K562 (cell line): ENCODE data around the gene PNMA8C. TPM values are rescaled to one million over a fixed set of nuclear protein-coding genes. Genes with fewer than 3 reads are reported as not detected.

Source experiments
- ATAC-seq: fragments of 200-7000 bp; cut with Tn5 transposase; 3 replicates; pipeline ENCODE4 v1.9.1; 2020; ENCODE audit warnings: moderate library complexity
- BruUV-seq: library from RNA; stranded (reverse); fragments of 400-500 nt; replicated peaks from 2 replicates; lab custom pipeline; 2021; lab: Mats Ljungman, UMichigan
- CTCF ChIA-PET: fragments of 300-600 bp; formaldehyde crosslinking; extraction: SDS; loops from one replicate; lab custom pipeline; 2021; ENCODE audit warnings: low intra/inter-chr PET ratio; lab: Yijun Ruan, JAX
- POLR2A ChIA-PET: fragments of 300-600, 350-650 bp; sonication (Branson Sonifier 250); formaldehyde crosslinking; extraction: SDS; loops from one replicate; lab custom pipeline; 2021; ENCODE audit warnings: antibody characterized with exemption, inconsistent platforms; lab: Yijun Ruan, JAX
- DNase-seq, 4 experiments: peaks; one replicate each; pipeline versions ENCODE4 v3.0.0 to v3.0.0-alpha.2; 2011 to 2018; ENCODE audit warnings: low spot score in 3 of 4, mixed read lengths in 3 of 4; ENCODE audit errors: extremely low read depth in 1 of 4
- FAIRE-seq: peaks from 2 replicates; lab custom pipeline; 2011; peaks lifted over from hg19 to GRCh38; lab: Jason Lieb, UNC
- H2AFZ ChIP-seq: 2 replicates; pipeline ENCODE4 v1.6.0; 2011; ENCODE audit warnings: low read depth, low read length, control low read depth, inconsistent platforms
- H3K27ac ChIP-seq: fragments of 200-600 bp; 3 replicates; pipeline ENCODE4 v1.8.0; 2011; ENCODE audit warnings: low read depth, mild to moderate bottlenecking, control low read depth, inconsistent platforms, low read length, moderate library complexity, mixed read lengths; ENCODE audit errors: extremely low read depth
- H3K27me3 ChIP-seq, 2 experiments: fragments of 300-600 bp in 1 of 2; 2 replicates in 1 of 2; 3 replicates in 1 of 2; pipeline versions ENCODE4 v1.6.0 to v1.8.0; 2011; ENCODE audit warnings: inconsistent platforms in 2 of 2, low read length in 2 of 2, mild to moderate bottlenecking in 1 of 2, mixed read lengths in 1 of 2, moderate library complexity in 1 of 2; ENCODE audit not compliant: control insufficient read depth in 2 of 2, insufficient read depth in 2 of 2
- H3K36me3 ChIP-seq: fragments of 300-600 bp; 3 replicates; pipeline ENCODE4 v1.8.0; 2011; ENCODE audit warnings: mild to moderate bottlenecking, low read length, inconsistent platforms; ENCODE audit not compliant: control insufficient read depth, insufficient read depth
- H3K4me1 ChIP-seq, 2 experiments: fragments of 200-600 bp in 1 of 2; replicated peaks in 1 of 2; 2 replicates in 1 of 2; 3 replicates in 1 of 2; pipeline versions ENCODE4 v1.5.1 to v1.8.0; 2011; ENCODE audit warnings: inconsistent platforms in 2 of 2, low read length in 2 of 2, mild to moderate bottlenecking in 1 of 2, mixed read lengths in 1 of 2, moderate library complexity in 1 of 2; ENCODE audit not compliant: control insufficient read depth in 2 of 2, insufficient read depth in 2 of 2
- H3K4me2 ChIP-seq: 2 replicates; pipeline ENCODE4 v1.6.1; 2011; ENCODE audit warnings: low read length, control low read depth, inconsistent platforms, mixed read lengths; ENCODE audit not compliant: insufficient read depth
- H3K4me3 ChIP-seq: fragments of 200-600 bp; sonication (generic), shearing (Covaris generic); 2 replicates; pipeline ENCODE4 v1.5.1; 2016; ENCODE audit warnings: control low read depth, inconsistent platforms
- H3K79me2 ChIP-seq: fragments of 200-600 bp; 3 replicates; pipeline ENCODE4 v1.8.0; 2011; ENCODE audit warnings: low read length, inconsistent platforms; ENCODE audit not compliant: control insufficient read depth, insufficient read depth
- H3K9ac ChIP-seq, 2 experiments: 2 replicates each; pipeline versions ENCODE4 v1.6.0 to v1.6.1; 2011; ENCODE audit warnings: low read depth in 2 of 2, low read length in 2 of 2, control low read depth in 1 of 2, inconsistent platforms in 1 of 2, mild to moderate bottlenecking in 1 of 2, mixed read lengths in 1 of 2; ENCODE audit not compliant: insufficient read depth in 1 of 2
- H3K9me1 ChIP-seq: one replicate; pipeline ENCODE4 v1.6.0; 2011; ENCODE audit warnings: inconsistent platforms, mild to moderate bottlenecking, low read length, moderate library complexity; ENCODE audit not compliant: control insufficient read depth, insufficient read depth
- H3K9me3 ChIP-seq: replicated peaks from 2 replicates; pipeline ENCODE4 v1.5.1; 2011; ENCODE audit warnings: low read depth, low read length, inconsistent platforms; ENCODE audit not compliant: control insufficient read depth, insufficient read depth
- H4K20me1 ChIP-seq: replicated peaks from 2 replicates; pipeline ENCODE4 v1.6.1; 2011; ENCODE audit warnings: low read length, inconsistent platforms, mixed read lengths; ENCODE audit not compliant: control insufficient read depth, insufficient read depth
- BRD4 ChIP-seq: fragments of 200-600 bp; sonication (generic); IDR thresholded peaks from 2 replicates; pipeline ENCODE4 v1.6.1; 2017; ENCODE audit warnings: inconsistent platforms
- BRD9 ChIP-seq: fragments of 450-650 bp; IDR thresholded peaks from 2 replicates; pipeline ENCODE4 v1.6.1; 2018; ENCODE audit warnings: low read depth; ENCODE audit not compliant: partially characterized antibody
- ETV5 ChIP-seq: sonication (generic); formaldehyde crosslinking; IDR thresholded peaks from 2 replicates; pipeline ENCODE4 v1.4.0; 2020; ENCODE audit warnings: low read depth, mild to moderate bottlenecking, missing genetic modification reagents
- FOXM1 ChIP-seq, 2 experiments: fragments of 450-650 bp in 1 of 2; sonication (generic) in 1 of 2; formaldehyde crosslinking in 1 of 2; IDR thresholded peaks; 2 replicates each; pipeline versions ENCODE4 v1.6.1 to v1.9.0; 2017 to 2022; ENCODE audit warnings: low read depth in 2 of 2, mild to moderate bottlenecking in 2 of 2, missing genetic modification reagents in 1 of 2, moderate library complexity in 1 of 2
- HDAC6 ChIP-seq: IDR thresholded peaks from 2 replicates; pipeline ENCODE4 v1.6.1; 2012; ENCODE audit warnings: low read depth, mild to moderate bottlenecking, control low read depth, inconsistent platforms, low read length, moderate library complexity
- HMG20B ChIP-seq: fragments of 250-450 bp; sonication (Bioruptor Pico); IDR thresholded peaks from 2 replicates; pipeline ENCODE4 v1.5.0; 2021; ENCODE audit warnings: mild to moderate bottlenecking
- PHTF2 ChIP-seq: fragments of 250-450 bp; sonication (Bioruptor Pico); IDR thresholded peaks from 2 replicates; pipeline ENCODE4 v1.5.0; 2021; ENCODE audit warnings: mild to moderate bottlenecking
- PML ChIP-seq: IDR thresholded peaks from 2 replicates; pipeline ENCODE4 v1.6.1; 2012; ENCODE audit warnings: low read length, inconsistent platforms
- RBM22 ChIP-seq: fragments of 200-400 bp; formaldehyde crosslinking; IDR thresholded peaks from 2 replicates; pipeline ENCODE4 v1.6.1; 2018; ENCODE audit warnings: low read length, low read depth; ENCODE audit not compliant: poor library complexity, severe bottlenecking
- SETDB1 ChIP-seq: IDR thresholded peaks from one replicate; pipeline ENCODE4 v1.6.1; 2012; ENCODE audit warnings: low read length, control low read depth, inconsistent platforms
- SP2 ChIP-seq: IDR thresholded peaks from 2 replicates; pipeline ENCODE4 v1.6.1; 2011; ENCODE audit warnings: mild to moderate bottlenecking, low read depth, low read length, moderate library complexity; ENCODE audit not compliant: poor library complexity, severe bottlenecking; ENCODE audit errors: extremely low read depth
- TAF1 ChIP-seq: IDR thresholded peaks from 2 replicates; pipeline ENCODE4 v1.6.1; 2011; ENCODE audit warnings: mild to moderate bottlenecking, low read length, moderate library complexity; ENCODE audit not compliant: insufficient read depth, control insufficient read depth, severe bottlenecking; ENCODE audit errors: extremely low read depth
- TAF9B ChIP-seq: fragments of 450-650 bp; IDR thresholded peaks from 2 replicates; pipeline ENCODE4 v1.6.1; 2018; ENCODE audit warnings: mild to moderate bottlenecking; ENCODE audit not compliant: partially characterized antibody
- TCF7L2 ChIP-seq: fragments of 150-350 bp; IDR thresholded peaks from 2 replicates; pipeline ENCODE4 v1.6.1; 2016; ENCODE audit warnings: low read depth, mild to moderate bottlenecking, low read length, moderate library complexity
- UBTF ChIP-seq, 2 experiments: IDR thresholded peaks; 2 replicates each; pipeline ENCODE4 v1.6.1; 2012; ENCODE audit warnings: improper control_type of control experiment in 2 of 2, low read depth in 2 of 2, low read length in 2 of 2, borderline replicate concordance in 1 of 2
- ZKSCAN1 ChIP-seq: fragments of 150-350 bp; IDR thresholded peaks from 2 replicates; pipeline ENCODE4 v1.6.1; 2016; ENCODE audit warnings: low read depth, low read length
- ZNF133 ChIP-seq: fragments of 250-450 bp; sonication (Bioruptor Pico); IDR thresholded peaks from 2 replicates; pipeline ENCODE4 v1.4.0; 2020; ENCODE audit warnings: mild to moderate bottlenecking
- ZNF431 ChIP-seq: sonication (generic); formaldehyde crosslinking; IDR thresholded peaks from 2 replicates; pipeline ENCODE4 v1.8.0; 2022; ENCODE audit warnings: mild to moderate bottlenecking, missing genetic modification reagents
- ZNF830 ChIP-seq: fragments of 250-450 bp; sonication (Bioruptor Pico); IDR thresholded peaks from 2 replicates; pipeline ENCODE4 v1.5.0; 2021; ENCODE audit warnings: mild to moderate bottlenecking
- WGBS: fragments of 100-300 bp; shearing (Covaris generic); methylation state at CpG from one replicate; pipeline ENCODE4 v1.1.6; 2016; ENCODE audit warnings: low coverage, mixed read lengths; ENCODE audit not compliant: insufficient coverage; ENCODE audit errors: missing lambda C conversion rate; 5-methylcytosine and 5-hydroxymethylcytosine counted together
- in situ Hi-C: fragments of 300-500 bp; cut with MboI; formaldehyde crosslinking; loops from 4 replicates; pipeline ENCODE4 v1.15.0; 2018; ENCODE audit warnings: inconsistent platforms, mixed read lengths
- intact Hi-C: fragments of 100-400 bp; cut with micrococcal nuclease; formaldehyde crosslinking; loops from 2 replicates; pipeline ENCODE4 v1.14.2; 2022
- polyA plus RNA-seq, 8 experiments: library from polyadenylated mRNA; depleted of rRNA in 4 of 8; stranded (reverse) in 5 of 8; unstranded in 3 of 8; fragments of >200 nt; fragmentation: Nextera tagmentation in 2 of 8; fragmentation: Illumina TruSeq in 1 of 8; extraction: Ambion mirVana in 2 of 8; extraction: Trizol in 1 of 8; gene quantifications; 2 replicates each; pipeline versions ENCODE4 v1.2.1 to v1.2.3, GENCODE V29; 2011 to 2014; ENCODE audit warnings: inconsistent platforms in 1 of 8, missing spikeins in 1 of 8
- total RNA-seq, 7 experiments: library from RNA; depleted of rRNA in 6 of 7; stranded (reverse); fragments of >200 nt in 6 of 7; fragmentation: Illumina TruSeq in 2 of 7; extraction: Trizol in 2 of 7; gene quantifications; 2 replicates each; pipeline versions ENCODE4 v1.2.1 to v1.2.3, GENCODE V29; 2011 to 2021; ENCODE audit warnings: low replicate concordance in 1 of 7
- TF ChIP-seq, protein P1 (sequence below): fragments of 450-650 bp; formaldehyde crosslinking; conservative IDR thresholded peaks from 2 replicates; pipeline ENCODE4 v1.4.0; 2022; ENCODE audit warnings: mild to moderate bottlenecking, missing genetic modification characterization

Gene PNMA8C
- total and polyA plus RNA-seq, 9 of the 15 experiments (the other 6 are each of a cell fraction or from before 2014, with no cell fraction given): 0.04 to 0.05 (median 0.05) TPM; not detected in 6

DNA sequence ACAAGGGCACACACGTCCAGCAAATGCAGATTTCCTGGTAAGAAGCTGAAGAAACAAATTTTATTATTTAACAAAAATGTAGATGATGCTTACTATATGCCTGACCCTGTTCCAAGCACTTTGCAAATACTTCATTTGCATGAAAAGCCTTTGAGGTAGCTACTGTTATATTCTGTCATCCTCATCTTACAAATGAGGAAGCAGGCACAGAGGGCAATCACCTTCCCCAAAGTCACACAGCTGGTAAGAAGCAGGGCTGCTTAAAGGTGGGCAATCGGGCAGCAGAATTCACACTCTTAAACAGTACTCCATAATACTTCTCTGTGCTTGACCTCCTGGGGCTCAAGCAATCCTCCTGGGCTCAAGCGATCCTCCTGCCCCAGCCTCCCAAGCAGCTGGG, 18.3 kb upstream of the PNMA8C start (continued):
- no peak for TF ChIP-seq TAF9B
- TF ChIP-seq TCF7L2: no peak
- TF ChIP-seq ZNF830 (CRISPR knock-in tag): no peak
- no peak for TF ChIP-seq HMG20B (CRISPR knock-in tag)
- no peak for TF ChIP-seq ETV5
- TF ChIP-seq FOXM1 (IDR thresholded peaks at IDR 0.05; ENCODE audit: low read depth): no peak
- no peak for TF ChIP-seq FOXM1 (CRISPR knock-in tag; IDR thresholded peaks at IDR 0.05; ENCODE audit: low read depth)
- TF ChIP-seq TAF1: no peak
- no peak for TF ChIP-seq ZNF431

- POLR2A ChIA-PET: interaction anchor here (1.0 kb wide), 1 partner anchor 11 kb away, joined by 4 read pairs; no protein-coding TSS in a partner anchor
- H2AFZ ChIP-seq: no peak overlapping the region
- H3K9me1 ChIP-seq: no peaks in the 10 kb centered on the region
- FAIRE-seq (no peak), ATAC-seq (no peak), DNase-seq (no peak)
- intact Hi-C loops: no loop called here
- WGBS: 15% methylated on average over 11 of the region's 15 CpGs
- H3K4me2 ChIP-seq: no peak overlapping the region
- in situ Hi-C loops: no loop called here
- H3K9ac ChIP-seq: no peak overlapping the region
- no peaks in the 10 kb centered on the region for H3K79me2 ChIP-seq
- H3K27ac ChIP-seq: no peak overlapping the region
- BruUV-seq: no TSS peak
- no peak overlapping the region for H3K4me3 ChIP-seq
- CTCF ChIA-PET: interaction anchor here (0.6 kb wide), 1 partner anchor 11 kb away, joined by 3 read pairs; no protein-coding TSS in a partner anchor
- peaks cover 12 to 29% of the 10 kb centered on the region in 2 experiments for H3K27me3 ChIP-seq
- no peaks in the 10 kb centered on the region for H3K4me1 ChIP-seq
- H3K36me3 ChIP-seq: no peaks in the 10 kb centered on the region
- H3K9me3 ChIP-seq: peaks cover 2% of the 10 kb centered on the region
- H4K20me1 ChIP-seq: no peaks in the 10 kb centered on the region
- TF ChIP-seq HDAC6: no peak
- TF ChIP-seq ZNF133 (CRISPR knock-in tag): no peak
- TF ChIP-seq PHTF2 (CRISPR knock-in tag): no peak
- no peak for TF ChIP-seq BRD9
- no peak for TF ChIP-seq SP2
- TF ChIP-seq ZKSCAN1: no peak
- TF ChIP-seq RBM22: no peak
- no peak for TF ChIP-seq SETDB1
- TF ChIP-seq, protein P1, sequence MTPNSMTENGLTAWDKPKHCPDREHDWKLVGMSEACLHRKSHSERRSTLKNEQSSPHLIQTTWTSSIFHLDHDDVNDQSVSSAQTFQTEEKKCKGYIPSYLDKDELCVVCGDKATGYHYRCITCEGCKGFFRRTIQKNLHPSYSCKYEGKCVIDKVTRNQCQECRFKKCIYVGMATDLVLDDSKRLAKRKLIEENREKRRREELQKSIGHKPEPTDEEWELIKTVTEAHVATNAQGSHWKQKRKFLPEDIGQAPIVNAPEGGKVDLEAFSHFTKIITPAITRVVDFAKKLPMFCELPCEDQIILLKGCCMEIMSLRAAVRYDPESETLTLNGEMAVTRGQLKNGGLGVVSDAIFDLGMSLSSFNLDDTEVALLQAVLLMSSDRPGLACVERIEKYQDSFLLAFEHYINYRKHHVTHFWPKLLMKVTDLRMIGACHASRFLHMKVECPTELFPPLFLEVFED (CRISPR knock-in tag): no peak
- TF ChIP-seq PML: no peak
- no peak for TF ChIP-seq BRD4
- TF ChIP-seq UBTF (IDR thresholded peaks at IDR 0.05; ENCODE audit: borderline replicate concordance in 1 of 2, low read depth in 2 of 2, low read length in 2 of 2): no peak
Observed at GRCh38 chr19:46446021-46446420, 17.3 kb upstream of the PNMA8C start.
